Uterus (tissue), 2 donors: ENCODE data around the gene RFX2.

Experiments
- POLR2A ChIP-seq, 2 donors: fragments of 450-650 bp; IDR thresholded peaks; one replicate each; pipeline ENCODE4 v1.6.1; 2016; ENCODE audit warnings: antibody characterized with exemption in 2 of 2, mild to moderate bottlenecking in 1 of 2, moderate library complexity in 1 of 2
- TF ChIP-seq, protein P1 (sequence below), 4 experiments: fragments of 200-600 bp in 2 of 4; fragments of 450-650 bp in 2 of 4; sonication (generic) in 2 of 4; IDR thresholded peaks; one replicate each; pipeline ENCODE4 v1.5.1; 2016 to 2019; ENCODE audit warnings: antibody characterized with exemption in 4 of 4, mild to moderate bottlenecking in 2 of 4, moderate library complexity in 1 of 4

- TF ChIP-seq, protein P1, sequence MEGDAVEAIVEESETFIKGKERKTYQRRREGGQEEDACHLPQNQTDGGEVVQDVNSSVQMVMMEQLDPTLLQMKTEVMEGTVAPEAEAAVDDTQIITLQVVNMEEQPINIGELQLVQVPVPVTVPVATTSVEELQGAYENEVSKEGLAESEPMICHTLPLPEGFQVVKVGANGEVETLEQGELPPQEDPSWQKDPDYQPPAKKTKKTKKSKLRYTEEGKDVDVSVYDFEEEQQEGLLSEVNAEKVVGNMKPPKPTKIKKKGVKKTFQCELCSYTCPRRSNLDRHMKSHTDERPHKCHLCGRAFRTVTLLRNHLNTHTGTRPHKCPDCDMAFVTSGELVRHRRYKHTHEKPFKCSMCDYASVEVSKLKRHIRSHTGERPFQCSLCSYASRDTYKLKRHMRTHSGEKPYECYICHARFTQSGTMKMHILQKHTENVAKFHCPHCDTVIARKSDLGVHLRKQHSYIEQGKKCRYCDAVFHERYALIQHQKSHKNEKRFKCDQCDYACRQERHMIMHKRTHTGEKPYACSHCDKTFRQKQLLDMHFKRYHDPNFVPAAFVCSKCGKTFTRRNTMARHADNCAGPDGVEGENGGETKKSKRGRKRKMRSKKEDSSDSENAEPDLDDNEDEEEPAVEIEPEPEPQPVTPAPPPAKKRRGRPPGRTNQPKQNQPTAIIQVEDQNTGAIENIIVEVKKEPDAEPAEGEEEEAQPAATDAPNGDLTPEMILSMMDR (IDR thresholded peaks at IDR 0.05): no peak
- TF ChIP-seq POLR2A (IDR thresholded peaks at IDR 0.05): no peak
Observed at GRCh38 chr19:6020166-6020882, 90.0 kb downstream of the RFX2 start.
